K562 (cell line): ENCODE data around the gene MYO1B. TPM values are rescaled to one million over a fixed set of nuclear protein-coding genes. Genes with fewer than 3 reads are reported as not detected.

ENCODE experiments used
- ATAC-seq: fragments of 200-7000 bp; cut with Tn5 transposase; 3 replicates; pipeline ENCODE4 v1.9.1; 2020; ENCODE audit warnings: moderate library complexity
- BruUV-seq: library from RNA; stranded (reverse); fragments of 400-500 nt; replicated peaks from 2 replicates; lab custom pipeline; 2021; lab: Mats Ljungman, UMichigan
- CTCF ChIA-PET: fragments of 300-600 bp; formaldehyde crosslinking; extraction: SDS; loops from one replicate; lab custom pipeline; 2021; ENCODE audit warnings: low intra/inter-chr PET ratio; lab: Yijun Ruan, JAX
- POLR2A ChIA-PET: fragments of 300-600, 350-650 bp; sonication (Branson Sonifier 250); formaldehyde crosslinking; extraction: SDS; loops from one replicate; lab custom pipeline; 2021; ENCODE audit warnings: antibody characterized with exemption, inconsistent platforms; lab: Yijun Ruan, JAX
- DNase-seq, 4 experiments: peaks; one replicate each; pipeline versions ENCODE4 v3.0.0 to v3.0.0-alpha.2; 2011 to 2018; ENCODE audit warnings: low spot score in 3 of 4, mixed read lengths in 3 of 4; ENCODE audit errors: extremely low read depth in 1 of 4
- FAIRE-seq: peaks from 2 replicates; lab custom pipeline; 2011; peaks lifted over from hg19 to GRCh38; lab: Jason Lieb, UNC
- H2AFZ ChIP-seq: 2 replicates; pipeline ENCODE4 v1.6.0; 2011; ENCODE audit warnings: low read depth, low read length, control low read depth, inconsistent platforms
- H3K27ac ChIP-seq: fragments of 200-600 bp; 3 replicates; pipeline ENCODE4 v1.8.0; 2011; ENCODE audit warnings: low read depth, mild to moderate bottlenecking, control low read depth, inconsistent platforms, low read length, moderate library complexity, mixed read lengths; ENCODE audit errors: extremely low read depth
- H3K27me3 ChIP-seq, 2 experiments: fragments of 300-600 bp in 1 of 2; 2 replicates in 1 of 2; 3 replicates in 1 of 2; pipeline versions ENCODE4 v1.6.0 to v1.8.0; 2011; ENCODE audit warnings: inconsistent platforms in 2 of 2, low read length in 2 of 2, mild to moderate bottlenecking in 1 of 2, mixed read lengths in 1 of 2, moderate library complexity in 1 of 2; ENCODE audit not compliant: control insufficient read depth in 2 of 2, insufficient read depth in 2 of 2
- H3K36me3 ChIP-seq: fragments of 300-600 bp; 3 replicates; pipeline ENCODE4 v1.8.0; 2011; ENCODE audit warnings: mild to moderate bottlenecking, low read length, inconsistent platforms; ENCODE audit not compliant: control insufficient read depth, insufficient read depth
- H3K4me1 ChIP-seq, 2 experiments: fragments of 200-600 bp in 1 of 2; replicated peaks in 1 of 2; 2 replicates in 1 of 2; 3 replicates in 1 of 2; pipeline versions ENCODE4 v1.5.1 to v1.8.0; 2011; ENCODE audit warnings: inconsistent platforms in 2 of 2, low read length in 2 of 2, mild to moderate bottlenecking in 1 of 2, mixed read lengths in 1 of 2, moderate library complexity in 1 of 2; ENCODE audit not compliant: control insufficient read depth in 2 of 2, insufficient read depth in 2 of 2
- H3K4me2 ChIP-seq: 2 replicates; pipeline ENCODE4 v1.6.1; 2011; ENCODE audit warnings: low read length, control low read depth, inconsistent platforms, mixed read lengths; ENCODE audit not compliant: insufficient read depth
- H3K4me3 ChIP-seq: fragments of 200-600 bp; sonication (generic), shearing (Covaris generic); 2 replicates; pipeline ENCODE4 v1.5.1; 2016; ENCODE audit warnings: control low read depth, inconsistent platforms
- H3K79me2 ChIP-seq: fragments of 200-600 bp; 3 replicates; pipeline ENCODE4 v1.8.0; 2011; ENCODE audit warnings: low read length, inconsistent platforms; ENCODE audit not compliant: control insufficient read depth, insufficient read depth
- H3K9ac ChIP-seq, 2 experiments: 2 replicates each; pipeline versions ENCODE4 v1.6.0 to v1.6.1; 2011; ENCODE audit warnings: low read depth in 2 of 2, low read length in 2 of 2, control low read depth in 1 of 2, inconsistent platforms in 1 of 2, mild to moderate bottlenecking in 1 of 2, mixed read lengths in 1 of 2; ENCODE audit not compliant: insufficient read depth in 1 of 2
- H3K9me1 ChIP-seq: one replicate; pipeline ENCODE4 v1.6.0; 2011; ENCODE audit warnings: inconsistent platforms, mild to moderate bottlenecking, low read length, moderate library complexity; ENCODE audit not compliant: control insufficient read depth, insufficient read depth
- H3K9me3 ChIP-seq: replicated peaks from 2 replicates; pipeline ENCODE4 v1.5.1; 2011; ENCODE audit warnings: low read depth, low read length, inconsistent platforms; ENCODE audit not compliant: control insufficient read depth, insufficient read depth
- H4K20me1 ChIP-seq: replicated peaks from 2 replicates; pipeline ENCODE4 v1.6.1; 2011; ENCODE audit warnings: low read length, inconsistent platforms, mixed read lengths; ENCODE audit not compliant: control insufficient read depth, insufficient read depth
- C11orf30 ChIP-seq: fragments of 450-650 bp; IDR thresholded peaks from 2 replicates; pipeline ENCODE4 v1.6.1; 2016; ENCODE audit warnings: low read depth, mild to moderate bottlenecking
- E2F8 ChIP-seq: fragments of 450-650 bp; IDR thresholded peaks from 2 replicates; pipeline ENCODE4 v1.7.1; 2018; ENCODE audit warnings: mild to moderate bottlenecking, low read depth; ENCODE audit not compliant: partially characterized antibody
- IRF1 ChIP-seq: sonication (generic); formaldehyde crosslinking; IDR thresholded peaks from 2 replicates; pipeline ENCODE4 v1.8.0; 2022; ENCODE audit warnings: missing genetic modification reagents, mild to moderate bottlenecking, borderline replicate concordance
- ZNF316 ChIP-seq: fragments of 450-650 bp; IDR thresholded peaks from 2 replicates; pipeline ENCODE4 v1.6.1; 2016
- WGBS: fragments of 100-300 bp; shearing (Covaris generic); methylation state at CpG from one replicate; pipeline ENCODE4 v1.1.6; 2016; ENCODE audit warnings: low coverage, mixed read lengths; ENCODE audit not compliant: insufficient coverage; ENCODE audit errors: missing lambda C conversion rate; 5-methylcytosine and 5-hydroxymethylcytosine counted together
- in situ Hi-C: fragments of 300-500 bp; cut with MboI; formaldehyde crosslinking; loops from 4 replicates; pipeline ENCODE4 v1.15.0; 2018; ENCODE audit warnings: inconsistent platforms, mixed read lengths
- intact Hi-C: fragments of 100-400 bp; cut with micrococcal nuclease; formaldehyde crosslinking; loops from 2 replicates; pipeline ENCODE4 v1.14.2; 2022
- polyA plus RNA-seq, 8 experiments: library from polyadenylated mRNA; depleted of rRNA in 4 of 8; stranded (reverse) in 5 of 8; unstranded in 3 of 8; fragments of >200 nt; fragmentation: Nextera tagmentation in 2 of 8; fragmentation: Illumina TruSeq in 1 of 8; extraction: Ambion mirVana in 2 of 8; extraction: Trizol in 1 of 8; gene quantifications; 2 replicates each; pipeline versions ENCODE4 v1.2.1 to v1.2.3, GENCODE V29; 2011 to 2014; ENCODE audit warnings: inconsistent platforms in 1 of 8, missing spikeins in 1 of 8
- total RNA-seq, 7 experiments: library from RNA; depleted of rRNA in 6 of 7; stranded (reverse); fragments of >200 nt in 6 of 7; fragmentation: Illumina TruSeq in 2 of 7; extraction: Trizol in 2 of 7; gene quantifications; 2 replicates each; pipeline versions ENCODE4 v1.2.1 to v1.2.3, GENCODE V29; 2011 to 2021; ENCODE audit warnings: low replicate concordance in 1 of 7

Gene MYO1B
- total and polyA plus RNA-seq, 9 of the 15 experiments (the other 6 are each of a cell fraction or from before 2014, with no cell fraction given) = 0.04 to 0.33 (median 0.20) TPM; not detected in 5

- H3K27ac ChIP-seq = no peak overlapping the region
- no peaks in the 10 kb centered on the region for H4K20me1 ChIP-seq
- CTCF ChIA-PET = no interaction called here
- no peaks in the 10 kb centered on the region for H3K4me1 ChIP-seq
- no peaks in the 10 kb centered on the region for H3K9me3 ChIP-seq
- no peak overlapping the region for H3K9ac ChIP-seq
- TF ChIP-seq IRF1 (CRISPR knock-in tag) = no peak
- no peak for TF ChIP-seq C11orf30
- no peak for TF ChIP-seq E2F8
- TF ChIP-seq ZNF316 = no peak
- ATAC-seq (no peak), DNase-seq (no peak), FAIRE-seq (no peak)
- no peaks in the 10 kb centered on the region for H3K36me3 ChIP-seq
- no peak overlapping the region for H2AFZ ChIP-seq
- H3K4me3 ChIP-seq = no peak overlapping the region
- intact Hi-C loops (no loop called here), in situ Hi-C loops (no loop called here)
- BruUV-seq = no TSS peak
- H3K27me3 ChIP-seq = no peaks in the 10 kb centered on the region
- H3K4me2 ChIP-seq = no peak overlapping the region
- no peaks in the 10 kb centered on the region for H3K9me1 ChIP-seq
- WGBS = 8% methylated on average over 1 of the region's 1 CpG
- no peaks in the 10 kb centered on the region for H3K79me2 ChIP-seq
- POLR2A ChIA-PET = interaction anchor here (1.1 kb wide), 1 partner anchor 205 kb away, joined by 3 read pairs; no protein-coding TSS in a partner anchor
These were observed 185.3 kb downstream of the MYO1B start for GRCh38 chr2:191430476-191430875.
